ENCODE measurements around the gene CYFIP1.

Gene CYFIP1

DNA sequence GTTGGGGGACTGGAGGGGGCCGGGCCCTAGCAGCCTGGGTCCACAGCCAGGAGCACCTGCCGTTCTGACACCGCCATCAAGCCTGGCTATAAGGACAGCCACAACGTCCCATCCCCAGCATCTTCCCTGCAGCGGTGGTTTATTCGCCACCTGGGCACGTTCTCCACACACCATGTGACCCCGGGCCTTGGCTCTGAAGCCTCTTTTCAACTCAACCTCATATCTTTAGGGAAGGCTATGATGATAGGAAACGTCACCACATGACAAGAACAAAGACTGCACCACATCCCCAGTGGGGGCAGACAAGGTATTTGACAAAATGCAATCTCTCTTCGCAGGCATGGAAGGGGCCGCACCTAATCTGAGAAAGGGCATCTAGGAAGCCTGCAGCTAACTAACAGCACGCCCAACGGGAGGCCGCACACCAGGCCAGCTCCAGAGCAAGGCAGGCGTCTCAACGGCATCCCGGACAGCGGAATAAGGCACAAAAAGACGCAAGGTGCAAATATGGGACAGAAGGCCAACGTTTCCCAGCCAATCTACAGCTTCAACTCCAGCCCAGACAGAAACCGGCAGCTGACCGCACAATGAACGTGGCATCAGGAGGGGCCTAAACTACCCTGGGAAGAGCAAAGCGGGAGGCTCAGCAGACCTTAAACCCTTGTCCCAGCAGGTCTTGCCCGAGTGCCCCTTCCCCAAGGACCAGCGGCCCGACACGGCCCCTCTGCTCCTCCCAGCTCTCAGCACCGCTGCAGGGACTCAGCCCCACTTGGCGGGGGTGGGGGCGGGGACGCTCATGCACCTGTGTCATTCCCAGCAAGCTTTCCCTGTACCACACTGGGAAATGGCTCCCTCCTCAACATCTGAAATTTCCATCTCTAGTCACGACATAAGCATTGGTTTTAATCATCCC lies 99.8 kb downstream of the CYFIP1 start:
- Histone ChIP-seq H3K27ac (no peak overlapping the region), H3K36me3 (ENCODE audit: control insufficient read depth, insufficient read depth, low read length) (no peaks in the 10 kb centered on the region), H3K4me1 (no peaks in the 10 kb centered on the region), H3K27me3 (ENCODE audit: control insufficient read depth, insufficient read depth, low read length) (no peaks in the 10 kb centered on the region), H2AFZ (no peak overlapping the region), H3K9ac (no peak overlapping the region), H3K4me3 (ENCODE audit: low read depth, low read length) (no peak overlapping the region), H3K9me3 (ENCODE audit: control insufficient read depth, low read length) (no peaks in the 10 kb centered on the region), H3K79me2 (no peaks in the 10 kb centered on the region), H3K4me2 (ENCODE audit: low read length) (no peak overlapping the region)
- TF ChIP-seq, protein P1, sequence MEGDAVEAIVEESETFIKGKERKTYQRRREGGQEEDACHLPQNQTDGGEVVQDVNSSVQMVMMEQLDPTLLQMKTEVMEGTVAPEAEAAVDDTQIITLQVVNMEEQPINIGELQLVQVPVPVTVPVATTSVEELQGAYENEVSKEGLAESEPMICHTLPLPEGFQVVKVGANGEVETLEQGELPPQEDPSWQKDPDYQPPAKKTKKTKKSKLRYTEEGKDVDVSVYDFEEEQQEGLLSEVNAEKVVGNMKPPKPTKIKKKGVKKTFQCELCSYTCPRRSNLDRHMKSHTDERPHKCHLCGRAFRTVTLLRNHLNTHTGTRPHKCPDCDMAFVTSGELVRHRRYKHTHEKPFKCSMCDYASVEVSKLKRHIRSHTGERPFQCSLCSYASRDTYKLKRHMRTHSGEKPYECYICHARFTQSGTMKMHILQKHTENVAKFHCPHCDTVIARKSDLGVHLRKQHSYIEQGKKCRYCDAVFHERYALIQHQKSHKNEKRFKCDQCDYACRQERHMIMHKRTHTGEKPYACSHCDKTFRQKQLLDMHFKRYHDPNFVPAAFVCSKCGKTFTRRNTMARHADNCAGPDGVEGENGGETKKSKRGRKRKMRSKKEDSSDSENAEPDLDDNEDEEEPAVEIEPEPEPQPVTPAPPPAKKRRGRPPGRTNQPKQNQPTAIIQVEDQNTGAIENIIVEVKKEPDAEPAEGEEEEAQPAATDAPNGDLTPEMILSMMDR (IDR thresholded peaks at IDR 0.05): no peak

DNA sequence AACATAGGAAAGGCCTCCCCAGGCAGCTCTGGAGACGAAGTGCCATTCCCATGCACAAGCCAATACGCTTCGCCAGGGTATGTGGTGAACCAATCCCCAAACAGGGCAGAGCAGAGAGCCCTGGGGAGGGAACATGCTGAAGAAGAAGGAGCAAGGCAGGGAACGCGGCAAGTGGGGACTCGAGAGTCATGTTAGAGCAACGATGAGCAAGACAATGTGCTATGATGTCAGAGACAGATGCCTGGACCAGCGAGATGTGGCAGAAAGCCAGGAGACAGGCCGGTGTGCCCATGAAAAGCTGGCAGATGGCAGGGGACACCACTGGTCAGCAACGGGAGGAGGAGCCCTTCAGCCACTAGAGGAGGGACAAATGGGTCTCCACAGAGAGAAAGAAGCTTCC lies 102.1 kb downstream of the CYFIP1 start:
- no peak overlapping the region for H3K27ac ChIP-seq
- H3K9ac ChIP-seq: no peak overlapping the region
- no peak overlapping the region for H3K4me3 ChIP-seq (ENCODE audit: low read depth, low read length)
- no peaks in the 10 kb centered on the region for H3K4me1 ChIP-seq
- TF ChIP-seq, protein P1 (IDR thresholded peaks at IDR 0.05): no peak
- no peaks in the 10 kb centered on the region for H3K79me2 ChIP-seq
- no peaks in the 10 kb centered on the region for H3K27me3 ChIP-seq (ENCODE audit: control insufficient read depth, insufficient read depth, low read length)
- H3K9me3 ChIP-seq (ENCODE audit: control insufficient read depth, low read length): no peaks in the 10 kb centered on the region
- H2AFZ ChIP-seq: no peak overlapping the region
- H3K4me2 ChIP-seq (ENCODE audit: low read length): no peak overlapping the region
- H3K36me3 ChIP-seq (ENCODE audit: control insufficient read depth, insufficient read depth, low read length): no peaks in the 10 kb centered on the region

DNA sequence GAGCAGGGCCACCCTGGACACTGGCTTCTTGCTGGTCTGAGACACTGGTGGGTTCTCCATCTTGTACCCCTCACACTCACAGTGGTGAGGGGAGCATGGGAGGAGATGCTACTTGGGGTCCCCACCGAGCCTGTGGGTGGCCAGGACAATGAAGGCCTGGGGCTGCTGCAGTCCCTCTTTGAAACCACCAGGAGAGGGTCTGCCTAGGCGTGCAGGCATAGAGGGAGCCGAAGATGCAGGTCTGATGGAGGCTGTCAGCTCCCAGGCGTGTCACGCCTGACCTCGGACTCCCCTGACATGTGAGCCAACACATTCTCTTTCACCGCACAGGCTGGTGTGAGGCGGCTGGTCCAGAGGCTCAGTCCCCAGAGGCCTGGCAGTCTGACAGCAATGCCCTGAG lies 102.6 kb downstream of the CYFIP1 start:
- Histone ChIP-seq H3K9me3 (ENCODE audit: control insufficient read depth, low read length) (no peaks in the 10 kb centered on the region), H3K79me2 (no peaks in the 10 kb centered on the region), H3K27ac (no peak overlapping the region), H3K27me3 (ENCODE audit: control insufficient read depth, insufficient read depth, low read length) (no peaks in the 10 kb centered on the region), H3K4me1 (no peaks in the 10 kb centered on the region), H3K4me3 (ENCODE audit: low read depth, low read length) (no peak overlapping the region), H3K36me3 (ENCODE audit: control insufficient read depth, insufficient read depth, low read length) (no peaks in the 10 kb centered on the region), H3K4me2 (ENCODE audit: low read length) (no peak overlapping the region), H3K9ac (no peak overlapping the region), H2AFZ (no peak overlapping the region)
- TF ChIP-seq, protein P1 (IDR thresholded peaks at IDR 0.05): no peak

DNA sequence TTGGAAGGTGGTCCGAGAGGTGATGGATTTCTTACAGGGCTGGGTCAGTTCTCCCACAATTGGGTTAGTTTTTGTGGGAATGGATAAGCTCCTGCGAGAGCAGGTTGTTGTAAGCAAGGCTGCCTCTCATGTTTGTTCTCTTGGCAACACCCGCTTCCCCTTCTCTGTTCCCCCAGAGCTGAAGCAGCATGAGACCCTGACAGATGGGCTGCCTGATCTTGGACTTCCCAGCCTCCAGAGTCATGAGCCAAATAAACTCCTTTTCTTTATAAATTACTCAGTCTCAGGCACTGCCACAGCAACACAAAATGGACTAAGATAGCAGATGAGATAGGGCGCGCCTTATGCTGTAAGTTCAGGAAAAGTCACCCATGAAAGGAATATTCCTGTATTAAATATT lies 103.1 kb downstream of the CYFIP1 start:
- Histone ChIP-seq H3K27me3 (ENCODE audit: control insufficient read depth, insufficient read depth, low read length) (no peaks in the 10 kb centered on the region), H2AFZ (no peak overlapping the region), H3K27ac (no peak overlapping the region), H3K4me1 (no peaks in the 10 kb centered on the region), H3K4me2 (ENCODE audit: low read length) (no peak overlapping the region), H3K9ac (no peak overlapping the region), H3K79me2 (no peaks in the 10 kb centered on the region), H3K36me3 (ENCODE audit: control insufficient read depth, insufficient read depth, low read length) (no peaks in the 10 kb centered on the region), H3K9me3 (ENCODE audit: control insufficient read depth, low read length) (no peaks in the 10 kb centered on the region), H3K4me3 (ENCODE audit: low read depth, low read length) (no peak overlapping the region)
- TF ChIP-seq, protein P1 (IDR thresholded peaks at IDR 0.05): no peak

DNA sequence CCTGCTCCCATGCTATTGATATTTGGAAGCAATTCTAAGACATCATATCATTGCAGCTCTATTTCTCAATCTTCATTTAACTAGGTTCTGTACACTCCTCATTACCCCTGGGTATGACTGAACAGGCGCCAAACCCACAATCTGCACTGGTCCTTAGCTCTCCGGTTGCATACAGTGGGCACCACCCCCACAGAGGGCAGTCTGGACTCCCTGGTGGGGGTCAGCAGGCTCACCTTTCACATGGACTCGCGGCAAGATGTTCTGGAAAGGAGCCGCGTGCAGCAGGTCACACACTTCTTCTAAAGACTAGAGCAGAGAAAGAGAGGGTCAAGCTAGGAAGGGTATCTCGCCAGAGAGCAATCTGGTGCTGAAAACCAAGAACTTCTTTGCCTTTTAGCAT lies 105.2 kb downstream of the CYFIP1 start:
- Histone ChIP-seq H3K9ac (no peak overlapping the region), H3K27ac (no peak overlapping the region), H2AFZ (no peak overlapping the region), H3K4me2 (ENCODE audit: low read length) (no peak overlapping the region), H3K27me3 (ENCODE audit: control insufficient read depth, insufficient read depth, low read length) (no peaks in the 10 kb centered on the region), H3K4me3 (ENCODE audit: low read depth, low read length) (no peak overlapping the region), H3K36me3 (ENCODE audit: control insufficient read depth, insufficient read depth, low read length) (no peaks in the 10 kb centered on the region), H3K4me1 (no peaks in the 10 kb centered on the region), H3K9me3 (ENCODE audit: control insufficient read depth, low read length) (no peaks in the 10 kb centered on the region), H3K79me2 (no peaks in the 10 kb centered on the region)
- TF ChIP-seq, protein P1 (IDR thresholded peaks at IDR 0.05): no peak
